HEK293 (cell line): ENCODE measurements around the gene MAP3K4.

Experiments
- CTCF ChIA-PET: fragments of 350-600 bp; formaldehyde crosslinking; extraction: SDS; loops from one replicate; lab custom pipeline; 2021; ENCODE audit warnings: antibody characterized with exemption; lab: Yijun Ruan, JAX
- POLR2A ChIA-PET: fragments of 300-600 bp; formaldehyde crosslinking; extraction: SDS; loops from one replicate; lab custom pipeline; 2020; ENCODE audit warnings: antibody characterized with exemption, inconsistent platforms; lab: Yijun Ruan, JAX
- H3K27ac ChIP-seq: fragments of 200-500 bp; sonication (Bioruptor generic); 2 replicates; pipeline ENCODE4 v1.5.1; 2014; ENCODE audit warnings: low read depth, low read length, control low read depth, inconsistent platforms; ENCODE audit errors: extremely low read depth
- H3K36me3 ChIP-seq, 2 experiments: fragments of 200-500 bp in 1 of 2; sonication (Bioruptor generic) in 1 of 2; 1 replicate in 1 of 2; 2 replicates in 1 of 2; pipeline ENCODE4 v1.5.1; 2014 to 2017; ENCODE audit warnings: inconsistent platforms in 2 of 2, low read length in 2 of 2; ENCODE audit not compliant: control insufficient read depth in 2 of 2, insufficient read depth in 1 of 2
- H3K4me1 ChIP-seq: fragments of 200-500 bp; sonication (Bioruptor generic); 2 replicates; pipeline ENCODE4 v1.5.1; 2014; ENCODE audit warnings: mild to moderate bottlenecking, low read length, inconsistent platforms; ENCODE audit not compliant: control insufficient read depth, insufficient read depth
- H3K4me3 ChIP-seq: 2 replicates; pipeline ENCODE4 v1.5.1; 2011; ENCODE audit warnings: low read depth, mild to moderate bottlenecking, control low read depth, low read length, moderate library complexity
- H3K9me3 ChIP-seq: fragments of 200-500 bp; sonication (Bioruptor generic); 2 replicates; pipeline ENCODE4 v1.5.1; 2014; ENCODE audit warnings: low read depth, low read length, inconsistent platforms; ENCODE audit not compliant: control insufficient read depth, insufficient read depth
- BCL11A ChIP-seq: fragments of 450-650 bp; formaldehyde crosslinking; IDR thresholded peaks from 2 replicates; pipeline ENCODE4 v1.5.1; 2016; ENCODE audit warnings: low read depth, missing biosample characterization, missing genetic modification characterization
- FEZF1 ChIP-seq: fragments of 450-650 bp; formaldehyde crosslinking; IDR thresholded peaks from 2 replicates; pipeline ENCODE4 v1.5.1; 2016; ENCODE audit warnings: missing biosample characterization, missing genetic modification characterization
- HIC1 ChIP-seq: fragments of 450-650 bp; formaldehyde crosslinking; IDR thresholded peaks from 2 replicates; pipeline ENCODE4 v1.5.1; 2016; ENCODE audit warnings: missing biosample characterization, missing genetic modification characterization
- REPIN1 ChIP-seq: fragments of 450-650 bp; formaldehyde crosslinking; IDR thresholded peaks from 2 replicates; pipeline ENCODE4 v1.5.1; 2017; ENCODE audit warnings: missing biosample characterization, missing genetic modification characterization, low read depth
- ZBTB26 ChIP-seq: fragments of 450-650 bp; formaldehyde crosslinking; optimal IDR thresholded peaks from 2 replicates; pipeline ENCODE3; 2016; ENCODE audit warnings: missing biosample characterization, mild to moderate bottlenecking, missing genetic modification characterization
- ZNF114 ChIP-seq: fragments of 450-650 bp; formaldehyde crosslinking; IDR thresholded peaks from 2 replicates; pipeline ENCODE4 v1.5.0; 2017; ENCODE audit warnings: missing biosample characterization, missing genetic modification characterization
- ZNF138 ChIP-seq: fragments of 450-650 bp; formaldehyde crosslinking; IDR thresholded peaks from 2 replicates; pipeline ENCODE4 v1.5.1; 2016; ENCODE audit warnings: missing biosample characterization, missing genetic modification characterization, borderline replicate concordance
- ZNF140 ChIP-seq: fragments of 450-650 bp; formaldehyde crosslinking; IDR thresholded peaks from 2 replicates; pipeline ENCODE4 v1.5.1; 2016; ENCODE audit warnings: missing biosample characterization, missing genetic modification characterization
- ZNF221 ChIP-seq: fragments of 450-650 bp; formaldehyde crosslinking; IDR thresholded peaks from 2 replicates; pipeline ENCODE4 v1.5.1; 2017; ENCODE audit warnings: missing biosample characterization, missing genetic modification characterization, borderline replicate concordance
- ZNF280D ChIP-seq: fragments of 450-650 bp; formaldehyde crosslinking; IDR thresholded peaks from 2 replicates; pipeline ENCODE4 v1.5.1; 2016; ENCODE audit warnings: missing biosample characterization, missing genetic modification characterization
- ZNF350 ChIP-seq: fragments of 450-650 bp; formaldehyde crosslinking; IDR thresholded peaks from 2 replicates; pipeline ENCODE4 v1.5.0; 2017; ENCODE audit warnings: missing biosample characterization, mild to moderate bottlenecking, missing genetic modification characterization
- ZNF37A ChIP-seq: fragments of 450-650 bp; IDR thresholded peaks from 2 replicates; pipeline ENCODE4 v1.5.1; 2018; ENCODE audit warnings: missing biosample characterization, missing genetic modification characterization
- ZNF404 ChIP-seq: fragments of 450-650 bp; formaldehyde crosslinking; IDR thresholded peaks from 2 replicates; pipeline ENCODE4 v1.5.1; 2017; ENCODE audit warnings: missing biosample characterization, missing genetic modification characterization
- ZNF473 ChIP-seq: fragments of 450-650 bp; formaldehyde crosslinking; IDR thresholded peaks from 2 replicates; pipeline ENCODE4 v1.5.1; 2017; ENCODE audit warnings: missing biosample characterization, missing genetic modification characterization
- ZNF501 ChIP-seq: fragments of 450-650 bp; formaldehyde crosslinking; IDR thresholded peaks from 2 replicates; pipeline ENCODE4 v1.5.1; 2016; ENCODE audit warnings: missing biosample characterization, missing genetic modification characterization
- ZNF555 ChIP-seq: fragments of 450-650 bp; formaldehyde crosslinking; conservative IDR thresholded peaks from 2 replicates; pipeline ENCODE4 v1.5.1; 2017; ENCODE audit warnings: missing biosample characterization, mild to moderate bottlenecking, missing genetic modification characterization, inconsistent platforms
- ZNF560 ChIP-seq: fragments of 450-650 bp; formaldehyde crosslinking; IDR thresholded peaks from 2 replicates; pipeline ENCODE4 v1.5.1; 2017; ENCODE audit warnings: missing biosample characterization, missing genetic modification characterization, borderline replicate concordance
- ZNF626 ChIP-seq: fragments of 450-650 bp; sonication (Bioruptor Pico); formaldehyde crosslinking; IDR thresholded peaks from 2 replicates; pipeline ENCODE4 v1.5.1; 2018; ENCODE audit warnings: missing biosample characterization, missing genetic modification characterization, inconsistent platforms
- ZSCAN18 ChIP-seq: fragments of 450-650 bp; formaldehyde crosslinking; IDR thresholded peaks from 2 replicates; pipeline ENCODE4 v1.5.1; 2016; ENCODE audit warnings: missing biosample characterization, missing genetic modification characterization

Gene MAP3K4

GRCh38 chr6:160979061-160979708 is 12.4 kb upstream of the MAP3K4 start:
- no peaks in the 10 kb centered on the region for H3K4me1 ChIP-seq
- CTCF ChIA-PET = interaction anchor here (0.6 to 1.2 kb wide), 3 partner anchors 15 to 392 kb away, joined by 3 read pairs; no protein-coding TSS in a partner anchor
- TF ChIP-seq BCL11A (tag by site-specific recombination) = no peak
- no peak for TF ChIP-seq ZSCAN18 (tag by site-specific recombination)
- TF ChIP-seq ZNF404 (tag by site-specific recombination) = no peak
- no peak for TF ChIP-seq FEZF1 (tag by site-specific recombination)
- no peak for TF ChIP-seq ZNF626
- TF ChIP-seq ZNF37A (tag by site-specific recombination) = no peak
- TF ChIP-seq ZNF555 (tag by site-specific recombination) = no peak
- no peak for TF ChIP-seq HIC1 (tag by site-specific recombination)
- TF ChIP-seq ZNF280D (tag by site-specific recombination) = no peak
- no peak for TF ChIP-seq ZBTB26 (tag by site-specific recombination)
- TF ChIP-seq ZNF138 (tag by site-specific recombination) = no peak
- TF ChIP-seq ZNF221 (tag by site-specific recombination) = no peak
- TF ChIP-seq ZNF473 (tag by site-specific recombination) = no peak
- TF ChIP-seq REPIN1 = no peak
- no peak for TF ChIP-seq ZNF350 (tag by site-specific recombination)
- no peak for TF ChIP-seq ZNF140 (tag by site-specific recombination)
- TF ChIP-seq ZNF114 (tag by site-specific recombination) = no peak
- no peak for TF ChIP-seq ZNF501 (tag by site-specific recombination)
- no peak for TF ChIP-seq ZNF560 (tag by site-specific recombination)
- no peak overlapping the region for H3K4me3 ChIP-seq
- POLR2A ChIA-PET = no interaction called here
- no peak overlapping the region for H3K27ac ChIP-seq
- H3K36me3 ChIP-seq = no peaks in the 10 kb centered on the region
- no peaks in the 10 kb centered on the region for H3K9me3 ChIP-seq
